H9 (cell line): ENCODE results near the gene CABYR. TPM values are rescaled to one million over a fixed set of nuclear protein-coding genes. Genes with fewer than 3 reads are reported as not detected.

ENCODE experiments used
- DNase-seq: peaks from one replicate; pipeline ENCODE4 v3.0.0-alpha.2; 2017
- H2AFZ ChIP-seq: one replicate; pipeline ENCODE4 v1.6.1; 2013; ENCODE audit warnings: mild to moderate bottlenecking, low read length, control low read depth, moderate library complexity
- H2AK5ac ChIP-seq: 2 replicates; pipeline ENCODE4 v1.6.1; 2013; ENCODE audit warnings: low read length, control low read depth, mixed read lengths; ENCODE audit not compliant: insufficient read length
- H2BK120ac ChIP-seq: one replicate; pipeline ENCODE4 v1.6.1; 2013; ENCODE audit warnings: low read depth, mild to moderate bottlenecking, low read length, control low read depth, inconsistent platforms; ENCODE audit not compliant: poor library complexity, severe bottlenecking
- H2BK12ac ChIP-seq: 2 replicates; pipeline ENCODE4 v1.6.1; 2013; ENCODE audit warnings: low read length, control low read depth, mixed read lengths, low read depth; ENCODE audit not compliant: insufficient read length
- H2BK15ac ChIP-seq: 2 replicates; pipeline ENCODE4 v1.6.1; 2013; ENCODE audit warnings: low read depth, low read length, control low read depth
- H2BK20ac ChIP-seq: one replicate; pipeline ENCODE4 v1.6.1; 2013; ENCODE audit warnings: low read depth, mild to moderate bottlenecking, low read length, control low read depth, inconsistent platforms; ENCODE audit not compliant: poor library complexity, severe bottlenecking
- H2BK5ac ChIP-seq: 2 replicates; pipeline ENCODE4 v1.6.1; 2013; ENCODE audit warnings: low read length, control low read depth, mixed read lengths; ENCODE audit not compliant: insufficient read length
- H3K14ac ChIP-seq: 2 replicates; pipeline ENCODE4 v1.6.1; 2013; ENCODE audit warnings: low read length, control low read depth; ENCODE audit not compliant: insufficient read depth
- H3K18ac ChIP-seq: 2 replicates; pipeline ENCODE4 v1.6.1; 2013; ENCODE audit warnings: low read depth, mild to moderate bottlenecking, mixed read lengths, low read length, control low read depth; ENCODE audit not compliant: insufficient read length
- H3K23ac ChIP-seq: 2 replicates; pipeline ENCODE4 v1.6.1; 2013; ENCODE audit warnings: low read length, control low read depth, mixed read lengths, low read depth; ENCODE audit not compliant: insufficient read length
- H3K23me2 ChIP-seq: 2 replicates; pipeline ENCODE4 v1.6.1; 2013; ENCODE audit warnings: low read depth, mild to moderate bottlenecking, mixed read lengths, low read length, control low read depth; ENCODE audit not compliant: insufficient read length, poor library complexity, severe bottlenecking
- H3K27ac ChIP-seq: 2 replicates; pipeline ENCODE4 v1.5.1; 2013; ENCODE audit warnings: low read length, control low read depth, mixed read lengths, low read depth; ENCODE audit not compliant: insufficient read length
- H3K27me3 ChIP-seq: 2 replicates; pipeline ENCODE4 v1.6.1; 2013; ENCODE audit warnings: low read length, control low read depth, inconsistent platforms; ENCODE audit not compliant: insufficient read depth
- H3K4ac ChIP-seq: 2 replicates; pipeline ENCODE4 v1.6.1; 2013; ENCODE audit warnings: low read depth, mild to moderate bottlenecking, control low read depth, inconsistent platforms, low read length, moderate library complexity
- H3K4me1 ChIP-seq: 2 replicates; pipeline ENCODE4 v1.6.1; 2013; ENCODE audit warnings: low read length, control low read depth, inconsistent platforms; ENCODE audit not compliant: insufficient read depth
- H3K4me2 ChIP-seq: 2 replicates; pipeline ENCODE4 v1.6.1; 2013; ENCODE audit warnings: low read length, control low read depth, mixed read lengths; ENCODE audit not compliant: insufficient read length, insufficient read depth
- H3K56ac ChIP-seq: 2 replicates; pipeline ENCODE4 v1.6.1; 2013; ENCODE audit warnings: low read depth, mild to moderate bottlenecking, mixed read lengths, low read length, control low read depth; ENCODE audit not compliant: insufficient read length
- H3K79me1 ChIP-seq: 2 replicates; pipeline ENCODE4 v1.6.1; 2013; ENCODE audit warnings: low read depth, mild to moderate bottlenecking, moderate library complexity, low read length, control low read depth, inconsistent platforms; ENCODE audit not compliant: insufficient read depth, poor library complexity, severe bottlenecking
- H3K79me2 ChIP-seq: 2 replicates; pipeline ENCODE4 v1.6.1; 2013; ENCODE audit warnings: low read length, control low read depth, inconsistent platforms; ENCODE audit not compliant: insufficient read depth
- H3K9ac ChIP-seq: 2 replicates; pipeline ENCODE4 v1.6.1; 2013; ENCODE audit warnings: low read length, control low read depth, mixed read lengths; ENCODE audit not compliant: insufficient read length; ENCODE audit errors: extremely low read depth
- H3K9me3 ChIP-seq: one replicate; pipeline ENCODE4 v1.6.1; 2013; ENCODE audit warnings: low read depth, low read length, inconsistent platforms; ENCODE audit not compliant: control insufficient read depth
- H3T11ph ChIP-seq: one replicate; pipeline ENCODE4 v1.6.1; 2013; ENCODE audit warnings: mild to moderate bottlenecking, low read length, control low read depth, inconsistent platforms
- H4K20me1 ChIP-seq: one replicate; pipeline ENCODE4 v1.6.1; 2013; ENCODE audit not compliant: control insufficient read depth, insufficient read length, insufficient read depth
- H4K5ac ChIP-seq: 2 replicates; pipeline ENCODE4 v1.6.1; 2013; ENCODE audit warnings: low read depth, mild to moderate bottlenecking, mixed read lengths, low read length, control low read depth; ENCODE audit not compliant: insufficient read length
- H4K8ac ChIP-seq: replicated peaks from 2 replicates; pipeline ENCODE4 v1.6.1; 2013; ENCODE audit warnings: low read length, control low read depth, mixed read lengths, low read depth; ENCODE audit not compliant: insufficient read length
- H4K91ac ChIP-seq: 2 replicates; pipeline ENCODE4 v1.6.1; 2013; ENCODE audit warnings: low read depth, mild to moderate bottlenecking, moderate library complexity, mixed read lengths, low read length, control low read depth; ENCODE audit not compliant: insufficient read length
- H3K27ac Mint-ChIP-seq, 3 experiments: 2 replicates in 2 of 3; 3 replicates in 1 of 3; pipeline ENCODE4 v1.8.0; 2020 to 2021; ENCODE audit warnings: mixed read lengths in 3 of 3, mild to moderate bottlenecking in 1 of 3, moderate library complexity in 1 of 3
- H3K27me3 Mint-ChIP-seq: 2 replicates; pipeline ENCODE4 v1.8.0; 2021; ENCODE audit warnings: low read depth, mild to moderate bottlenecking, moderate library complexity, mixed read lengths
- H3K36me3 Mint-ChIP-seq, 3 experiments: 2 replicates in 2 of 3; 3 replicates in 1 of 3; pipeline ENCODE4 v1.8.0; 2020 to 2021; ENCODE audit warnings: low read depth in 3 of 3, mixed read lengths in 3 of 3; ENCODE audit not compliant: insufficient read depth in 1 of 3
- H3K4me1 Mint-ChIP-seq, 2 experiments: 2 replicates each; pipeline ENCODE4 v1.8.0; 2020; ENCODE audit warnings: mixed read lengths in 2 of 2
- H3K4me3 Mint-ChIP-seq, 2 experiments: 2 replicates in 1 of 2; 3 replicates in 1 of 2; pipeline ENCODE4 v1.8.0; 2020 to 2021; ENCODE audit warnings: mild to moderate bottlenecking in 2 of 2, mixed read lengths in 2 of 2, moderate library complexity in 1 of 2
- H3K9me3 Mint-ChIP-seq, 2 experiments: 2 replicates in 1 of 2; 3 replicates in 1 of 2; pipeline ENCODE4 v1.8.0; 2020; ENCODE audit warnings: mild to moderate bottlenecking in 2 of 2, mixed read lengths in 2 of 2, moderate library complexity in 1 of 2
- whole genome bisulfite sequencing: extraction: QIAGEN DNeasy Blood & Tissue Kit; methylation state at CpG from one replicate; pipeline ENCODE4 v1.1.7; 2013; ENCODE audit warnings: missing lambda C conversion rate, low lambda C conversion rate, mixed read lengths; ENCODE audit not compliant: insufficient read length; ENCODE audit errors: extremely low coverage; 5-methylcytosine and 5-hydroxymethylcytosine counted together
- total RNA-seq: library from RNA; stranded (reverse); gene quantifications from 2 replicates; pipeline ENCODE4 v1.2.1, GENCODE V29; 2021
- TF ChIP-seq, protein P1 (sequence below): fragments of 200-600 bp; sonication (generic); conservative IDR thresholded peaks from 3 replicates; pipeline ENCODE4 v1.8.0; 2021; ENCODE audit warnings: antibody characterized with exemption, mild to moderate bottlenecking

CABYR gene
- total RNA-seq, 1 experiment from 2014 or later, result 13.6 TPM

DNA sequence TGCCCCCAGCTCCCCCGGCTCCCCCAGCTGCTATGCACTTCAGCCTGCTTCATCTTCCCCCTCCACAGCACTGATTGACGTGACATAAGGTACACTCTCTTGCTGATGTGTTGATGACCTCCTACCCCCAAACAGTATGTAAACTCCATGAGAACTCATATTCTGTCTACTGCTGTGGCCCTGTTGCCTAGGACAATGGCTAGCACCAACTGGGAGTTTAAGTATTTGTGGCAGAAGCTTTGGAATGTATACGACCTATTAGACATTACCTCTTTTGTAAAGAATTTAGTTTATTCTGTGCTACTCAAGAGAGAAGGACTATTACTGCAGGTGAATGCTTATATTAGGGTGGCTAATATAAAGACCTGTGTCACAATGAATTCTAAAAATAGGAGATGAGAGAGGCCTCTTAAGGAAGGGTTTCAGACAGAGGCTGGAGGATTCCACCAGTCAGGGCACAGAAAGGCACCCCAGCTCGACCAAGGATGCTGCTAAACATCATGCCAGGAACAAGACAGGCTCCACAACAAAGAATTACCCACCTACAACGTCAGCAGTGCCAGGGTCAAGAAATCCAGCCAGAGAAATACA lies 60.6 kb downstream of the CABYR start:
- H3K23ac ChIP-seq, result no peak overlapping the region
- no peak overlapping the region for H2AK5ac ChIP-seq
- no peak overlapping the region for H3T11ph ChIP-seq
- H3K23me2 ChIP-seq, result no peaks in the 10 kb centered on the region
- WGBS, result no CpG with 5 or more reads among the region's 5 CpGs
- no peak overlapping the region for H3K4me3 Mint-ChIP-seq
- H3K27ac Mint-ChIP-seq, result peak overlapping the region in 1 of 3 experiments; percentile 49; a peak in 1 of 7 replicates
- H4K8ac ChIP-seq, result no peak overlapping the region
- H3K9me3 ChIP-seq, result no peaks in the 10 kb centered on the region
- H3K4me2 ChIP-seq, result no peak overlapping the region
- H2BK5ac ChIP-seq, result no peak overlapping the region
- no peak overlapping the region for H3K14ac ChIP-seq
- no peak overlapping the region for H3K4ac ChIP-seq
- H4K91ac ChIP-seq, result no peak overlapping the region
- no peak overlapping the region for H3K27ac ChIP-seq
- no peak overlapping the region for H3K56ac ChIP-seq
- no peaks in the 10 kb centered on the region for H3K79me2 ChIP-seq
- H3K27me3 Mint-ChIP-seq, result no peaks in the 10 kb centered on the region
- no peak overlapping the region for H3K18ac ChIP-seq
- peaks cover 4 to 5% of the 10 kb centered on the region in 2 experiments for H3K4me1 Mint-ChIP-seq
- no peak overlapping the region for H3K9ac ChIP-seq
- H3K79me1 ChIP-seq, result no peaks in the 10 kb centered on the region
- no peaks in the 10 kb centered on the region; a peak in 2 of 7 replicates for H3K36me3 Mint-ChIP-seq
- no peak overlapping the region for H2BK120ac ChIP-seq
- no peaks in the 10 kb centered on the region for H3K4me1 ChIP-seq
- TF ChIP-seq, protein P1, sequence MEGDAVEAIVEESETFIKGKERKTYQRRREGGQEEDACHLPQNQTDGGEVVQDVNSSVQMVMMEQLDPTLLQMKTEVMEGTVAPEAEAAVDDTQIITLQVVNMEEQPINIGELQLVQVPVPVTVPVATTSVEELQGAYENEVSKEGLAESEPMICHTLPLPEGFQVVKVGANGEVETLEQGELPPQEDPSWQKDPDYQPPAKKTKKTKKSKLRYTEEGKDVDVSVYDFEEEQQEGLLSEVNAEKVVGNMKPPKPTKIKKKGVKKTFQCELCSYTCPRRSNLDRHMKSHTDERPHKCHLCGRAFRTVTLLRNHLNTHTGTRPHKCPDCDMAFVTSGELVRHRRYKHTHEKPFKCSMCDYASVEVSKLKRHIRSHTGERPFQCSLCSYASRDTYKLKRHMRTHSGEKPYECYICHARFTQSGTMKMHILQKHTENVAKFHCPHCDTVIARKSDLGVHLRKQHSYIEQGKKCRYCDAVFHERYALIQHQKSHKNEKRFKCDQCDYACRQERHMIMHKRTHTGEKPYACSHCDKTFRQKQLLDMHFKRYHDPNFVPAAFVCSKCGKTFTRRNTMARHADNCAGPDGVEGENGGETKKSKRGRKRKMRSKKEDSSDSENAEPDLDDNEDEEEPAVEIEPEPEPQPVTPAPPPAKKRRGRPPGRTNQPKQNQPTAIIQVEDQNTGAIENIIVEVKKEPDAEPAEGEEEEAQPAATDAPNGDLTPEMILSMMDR, result no peak
- no peak overlapping the region for H2BK12ac ChIP-seq
- DNase-seq, result no peak
- no peaks in the 10 kb centered on the region for H3K9me3 Mint-ChIP-seq
- H4K5ac ChIP-seq, result no peak overlapping the region
- H2BK20ac ChIP-seq, result no peak overlapping the region
- H4K20me1 ChIP-seq, result no peaks in the 10 kb centered on the region
- H2AFZ ChIP-seq, result no peak overlapping the region
- H3K27me3 ChIP-seq, result no peaks in the 10 kb centered on the region
- H2BK15ac ChIP-seq, result no peak overlapping the region
